Erythroblast (primary cell): Measurements from ENCODE around the gene USP53.
"Not testable (repeated sequence)": the region's sequence is repeated elsewhere in the genome, so short reads cannot be mapped to it uniquely, and the experiment has no call there.

Experiments used
- GATA1 ChIP-seq: IDR thresholded peaks from 2 replicates; pipeline ENCODE4 v1.6.1; 2011; ENCODE audit warnings: low read depth, mild to moderate bottlenecking, control low read depth, low read length, moderate library complexity
- POLR2A ChIP-seq: IDR thresholded peaks from 2 replicates; pipeline ENCODE4 v1.6.1; 2011; ENCODE audit warnings: mild to moderate bottlenecking, low read length

- not testable (repeated sequence) for TF ChIP-seq POLR2A, GATA1
Observed at GRCh38 chr4:119279541-119279940, 67.0 kb downstream of the USP53 start.
